GM18502 (cell line): ENCODE measurements around the gene CD83.

Source experiments
- ATAC-seq: cut with Tn5 transposase; IDR thresholded peaks from one replicate; pipeline ENCODE4 v1.9.1; 2021; ENCODE audit warnings: mild to moderate bottlenecking; ENCODE audit not compliant: unreplicated experiment, poor library complexity

CD83 gene

GRCh38 chr6:14182916-14183315, 65.3 kb downstream of the CD83 start:
- ATAC-seq: no peak
